A549 (cell line): Measurements from ENCODE around the gene HNRNPAB. TPM values are rescaled to one million over a fixed set of nuclear protein-coding genes. Genes with fewer than 3 reads are reported as not detected.

Experiments
- ATAC-seq, 2 experiments: fragments of 200-7000 bp in 1 of 2; fragments of >200 bp in 1 of 2; cut with Nextera tagmentation in 1 of 2; cut with Tn5 transposase in 1 of 2; 3 replicates each; pipeline versions ENCODE4 v1.8.0 to v1.9.1; 2018 to 2020; ENCODE audit warnings: mild to moderate bottlenecking in 1 of 2, moderate library complexity in 1 of 2
- CTCF ChIA-PET: fragments of 300-600 bp; sonication (Branson Sonifier 250); formaldehyde crosslinking; extraction: SDS; loops from one replicate; lab custom pipeline; 2021; ENCODE audit warnings: antibody characterized with exemption, inconsistent platforms; lab: Yijun Ruan, JAX
- POLR2A ChIA-PET: fragments of 350-600 bp; formaldehyde crosslinking; extraction: SDS; loops from one replicate; lab custom pipeline; 2021; ENCODE audit warnings: antibody characterized with exemption, inconsistent platforms; lab: Yijun Ruan, JAX
- DNase-seq, 2 experiments: peaks; one replicate each; pipeline versions ENCODE4 v3.0.0 to v3.0.0-alpha.2; 2011 to 2016; ENCODE audit warnings: low read depth in 1 of 2, low spot score in 1 of 2
- FAIRE-seq: peaks from 2 replicates; lab custom pipeline; 2011; peaks lifted over from hg19 to GRCh38; lab: Jason Lieb, UNC
- H3K27ac ChIP-seq, 2 experiments: fragments of >200 bp; sonication (Bioruptor Twin); formaldehyde crosslinking; 3 replicates each; pipeline ENCODE4 v1.5.1; 2016 to 2017
- H3K4me1 ChIP-seq: fragments of >200 bp; sonication (Bioruptor Twin); formaldehyde crosslinking; 3 replicates; pipeline ENCODE4 v1.6.1; 2016
- H3K4me2 ChIP-seq: fragments of >200 bp; sonication (Bioruptor Twin); formaldehyde crosslinking; 3 replicates; pipeline ENCODE4 v1.6.1; 2016
- H3K4me3 ChIP-seq: fragments of >200 bp; sonication (Bioruptor Twin); formaldehyde crosslinking; 3 replicates; pipeline ENCODE4 v1.5.1; 2016
- H3K9me3 ChIP-seq: fragments of >200 bp; sonication (Bioruptor Twin); formaldehyde crosslinking; 3 replicates; pipeline ENCODE4 v1.6.1; 2016
- BHLHE40 ChIP-seq: IDR thresholded peaks from 2 replicates; pipeline ENCODE4 v1.6.1; 2012; ENCODE audit warnings: low read depth, low read length, inconsistent platforms
- CBX8 ChIP-seq: fragments of 200-600 bp; sonication (generic); IDR thresholded peaks from 2 replicates; pipeline ENCODE4 v1.6.1; 2016
- CEBPB ChIP-seq, 2 experiments: fragments of >200 bp in 1 of 2; sonication (Bioruptor Twin) in 1 of 2; formaldehyde crosslinking in 1 of 2; IDR thresholded peaks; 2 replicates each; pipeline ENCODE4 v1.6.1; 2012 to 2016
- CHD2 ChIP-seq: fragments of 150-350 bp; IDR thresholded peaks from 2 replicates; pipeline ENCODE4 v1.6.1; 2014; ENCODE audit warnings: low read length; ENCODE audit not compliant: partially characterized antibody
- EHMT2 ChIP-seq: fragments of 200-600 bp; sonication (generic); IDR thresholded peaks from 2 replicates; pipeline ENCODE4 v1.6.1; 2016; ENCODE audit warnings: antibody characterized with exemption, low read depth, mild to moderate bottlenecking, moderate library complexity
- ESRRA ChIP-seq: fragments of 150-350 bp; IDR thresholded peaks from 2 replicates; pipeline ENCODE4 v1.6.1; 2014; ENCODE audit warnings: mild to moderate bottlenecking, low read length, borderline replicate concordance
- HEYL ChIP-seq: fragments of 250-450 bp; sonication (Bioruptor Pico); IDR thresholded peaks from 2 replicates; pipeline ENCODE4 v1.8.0; 2021; ENCODE audit warnings: mild to moderate bottlenecking, moderate library complexity
- HOXB5 ChIP-seq: fragments of 250-450 bp; sonication (Bioruptor Pico); IDR thresholded peaks from 2 replicates; pipeline ENCODE4 v1.5.0; 2020; ENCODE audit warnings: mild to moderate bottlenecking, moderate library complexity
- JUN ChIP-seq, 2 experiments: fragments of >200 bp; sonication (Bioruptor Twin); formaldehyde crosslinking; IDR thresholded peaks; 2 replicates in 1 of 2; 3 replicates in 1 of 2; pipeline ENCODE4 v1.6.1; 2016 to 2017
- JUNB ChIP-seq: fragments of >200 bp; sonication (Bioruptor Twin); formaldehyde crosslinking; IDR thresholded peaks from 2 replicates; pipeline ENCODE4 v1.6.1; 2016
- MAZ ChIP-seq: fragments of 150-350 bp; IDR thresholded peaks from 2 replicates; pipeline ENCODE4 v1.6.1; 2014; ENCODE audit warnings: antibody characterized with exemption, low read depth, low read length, borderline replicate concordance
- NFE2L2 ChIP-seq: fragments of 150-350 bp; conservative IDR thresholded peaks from 2 replicates; pipeline ENCODE4 v1.6.1; 2014; ENCODE audit warnings: low read length
- PHF8 ChIP-seq: fragments of 200-600 bp; sonication (generic); IDR thresholded peaks from 2 replicates; pipeline ENCODE4 v1.6.1; 2016; ENCODE audit warnings: low read depth, mild to moderate bottlenecking, antibody characterized with exemption, moderate library complexity, borderline replicate concordance
- RCOR1 ChIP-seq: fragments of 150-350 bp; IDR thresholded peaks from 2 replicates; pipeline ENCODE4 v1.6.1; 2014; ENCODE audit warnings: antibody characterized with exemption, low read length, low read depth
- RFX5 ChIP-seq: fragments of 450-650 bp; IDR thresholded peaks from 2 replicates; pipeline ENCODE4 v1.7.1; 2014; ENCODE audit warnings: antibody characterized with exemption, mild to moderate bottlenecking, moderate library complexity
- SMC3 ChIP-seq: fragments of >200 bp; sonication (Bioruptor Twin); formaldehyde crosslinking; IDR thresholded peaks from 3 replicates; pipeline ENCODE4 v1.6.1; 2018; ENCODE audit warnings: inconsistent platforms
- WGBS: methylation state at CpG from one replicate; pipeline ENCODE4 v1.1.6; 2017; ENCODE audit errors: missing lambda C conversion rate; 5-methylcytosine and 5-hydroxymethylcytosine counted together
- polyA plus RNA-seq, 4 experiments: library from polyadenylated mRNA; depleted of rRNA in 3 of 4; stranded (reverse); fragments of >200 nt; fragmentation: RNase III in 1 of 4; extraction: RNeasy Plus Mini Kit Qiagen cat#74134 plus additional on column Dnase treatment in 1 of 4; gene quantifications; 2 replicates in 3 of 4; 3 replicates in 1 of 4; pipeline ENCODE4 v1.2.3, GENCODE V29; 2011 to 2017
- TF ChIP-seq, protein P1 (sequence below): IDR thresholded peaks from 2 replicates; pipeline ENCODE4 v1.6.1; 2012; ENCODE audit warnings: low read depth, borderline replicate concordance
- TF ChIP-seq, protein P2 (sequence below): fragments of 250-450 bp; sonication (Bioruptor Pico); IDR thresholded peaks from 2 replicates; pipeline ENCODE4 v1.5.0; 2021; ENCODE audit warnings: mild to moderate bottlenecking, moderate library complexity, borderline replicate concordance
- TF ChIP-seq, protein P3 (sequence below): fragments of >200 bp; sonication (Bioruptor Twin); formaldehyde crosslinking; IDR thresholded peaks from 3 replicates; pipeline ENCODE4 v1.6.1; 2016
- TF ChIP-seq, protein P4 (sequence below): IDR thresholded peaks from 2 replicates; pipeline ENCODE4 v1.6.1; 2012

HNRNPAB gene
- polyA plus RNA-seq, 2 of the 4 experiments (the other 2 are of a cell fraction) = 200 to 352 TPM

DNA sequence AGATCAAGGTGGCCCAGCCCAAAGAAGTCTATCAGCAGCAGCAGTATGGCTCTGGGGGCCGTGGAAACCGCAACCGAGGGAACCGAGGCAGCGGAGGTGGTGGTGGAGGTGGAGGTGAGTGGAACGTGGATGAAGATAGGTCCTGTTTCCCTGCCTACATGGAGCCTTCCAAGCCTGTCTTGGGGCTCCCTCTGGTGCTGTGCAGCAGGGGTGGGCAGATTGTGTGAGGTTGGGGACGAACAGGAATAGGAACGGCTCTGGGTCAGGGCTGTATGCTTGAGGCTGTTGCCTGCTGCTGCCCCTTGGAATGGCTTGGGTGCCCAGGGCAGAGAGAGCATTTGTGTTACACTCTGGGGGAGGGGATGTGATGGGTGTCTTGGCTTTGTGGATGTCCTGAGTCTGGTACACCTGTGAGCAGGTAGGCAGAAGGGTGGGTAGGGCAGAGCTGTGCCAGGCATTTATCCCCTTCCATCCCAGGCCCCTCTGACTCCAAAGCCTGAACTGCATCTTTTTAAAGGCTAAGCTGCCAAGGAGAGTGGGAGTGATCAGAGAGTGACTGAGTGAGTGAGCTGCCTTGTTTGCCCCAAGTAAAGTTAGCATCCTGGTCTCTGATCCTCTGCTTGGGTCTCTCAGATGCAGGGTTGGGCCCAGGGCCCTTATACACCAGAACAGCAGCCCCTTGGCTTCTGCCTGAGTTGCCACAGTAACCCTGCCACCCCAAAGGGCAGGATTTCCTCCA, 5.2 kb downstream of the HNRNPAB start:
- ChIA-PET POLR2A (no interaction called here), CTCF (interaction anchor here (2.0 kb wide), 1 partner anchor 134 kb away, joined by 5 read pairs; no protein-coding TSS in a partner anchor)
- TF ChIP-seq JUNB (no peak), NFE2L2 (no peak), HEYL (CRISPR knock-in tag) (no peak), ESRRA (no peak), RFX5 (no peak), BHLHE40 (no peak), RCOR1 (no peak), PHF8 (no peak), EHMT2 (no peak), CEBPB (IDR thresholded peaks at IDR 0.05) (no peak), CHD2 (no peak), SMC3 (no peak), MAZ (no peak)
- TF ChIP-seq, protein P1, sequence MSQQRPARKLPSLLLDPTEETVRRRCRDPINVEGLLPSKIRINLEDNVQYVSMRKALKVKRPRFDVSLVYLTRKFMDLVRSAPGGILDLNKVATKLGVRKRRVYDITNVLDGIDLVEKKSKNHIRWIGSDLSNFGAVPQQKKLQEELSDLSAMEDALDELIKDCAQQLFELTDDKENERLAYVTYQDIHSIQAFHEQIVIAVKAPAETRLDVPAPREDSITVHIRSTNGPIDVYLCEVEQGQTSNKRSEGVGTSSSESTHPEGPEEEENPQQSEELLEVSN = no peak
- TF ChIP-seq, protein P2, sequence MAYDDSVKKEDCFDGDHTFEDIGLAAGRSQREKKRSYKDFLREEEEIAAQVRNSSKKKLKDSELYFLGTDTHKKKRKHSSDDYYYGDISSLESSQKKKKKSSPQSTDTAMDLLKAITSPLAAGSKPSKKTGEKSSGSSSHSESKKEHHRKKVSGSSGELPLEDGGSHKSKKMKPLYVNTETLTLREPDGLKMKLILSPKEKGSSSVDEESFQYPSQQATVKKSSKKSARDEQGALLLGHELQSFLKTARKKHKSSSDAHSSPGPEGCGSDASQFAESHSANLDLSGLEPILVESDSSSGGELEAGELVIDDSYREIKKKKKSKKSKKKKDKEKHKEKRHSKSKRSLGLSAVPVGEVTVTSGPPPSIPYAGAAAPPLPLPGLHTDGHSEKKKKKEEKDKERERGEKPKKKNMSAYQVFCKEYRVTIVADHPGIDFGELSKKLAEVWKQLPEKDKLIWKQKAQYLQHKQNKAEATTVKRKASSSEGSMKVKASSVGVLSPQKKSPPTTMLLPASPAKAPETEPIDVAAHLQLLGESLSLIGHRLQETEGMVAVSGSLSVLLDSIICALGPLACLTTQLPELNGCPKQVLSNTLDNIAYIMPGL (CRISPR knock-in tag) = no peak
- no peak overlapping the region for H3K27ac ChIP-seq
- peaks cover 30% of the 10 kb centered on the region for H3K4me1 ChIP-seq
- no peak for DNase-seq
- H3K9me3 ChIP-seq = no peaks in the 10 kb centered on the region
- no peak overlapping the region for H3K4me2 ChIP-seq
- ATAC-seq = no peak
- FAIRE-seq = no peak
- H3K4me3 ChIP-seq = no peak overlapping the region
- 92% methylated on average over 8 of the region's 8 CpGs for WGBS

DNA sequence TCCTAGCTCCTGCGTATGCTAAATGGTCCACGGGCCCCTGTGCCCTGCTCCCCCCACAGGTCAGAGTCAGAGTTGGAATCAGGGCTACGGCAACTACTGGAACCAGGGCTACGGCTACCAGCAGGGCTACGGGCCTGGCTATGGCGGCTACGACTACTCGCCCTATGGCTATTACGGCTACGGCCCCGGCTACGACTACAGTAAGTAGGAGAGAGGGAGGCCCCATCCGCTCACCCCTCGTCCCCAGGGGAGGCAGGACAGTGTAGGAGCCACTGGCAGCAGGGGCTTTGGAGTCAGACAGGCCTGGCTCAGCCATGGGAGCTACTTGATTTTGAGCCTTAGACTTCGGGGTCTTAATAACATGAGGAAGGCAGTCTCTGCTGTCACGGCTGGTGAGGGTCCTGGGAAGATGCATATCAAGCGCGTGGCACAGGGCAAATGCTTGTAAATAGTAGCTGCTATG, 5.8 kb downstream of the HNRNPAB start:
- Histone ChIP-seq H3K4me1 (peaks cover 30% of the 10 kb centered on the region), H3K27ac (no peak overlapping the region), H3K4me2 (no peak overlapping the region), H3K4me3 (no peak overlapping the region), H3K9me3 (no peaks in the 10 kb centered on the region)
- ChIA-PET CTCF (interaction anchor here (2.0 kb wide), 1 partner anchor 135 kb away, joined by 5 read pairs; no protein-coding TSS in a partner anchor), POLR2A (no interaction called here)
- FAIRE-seq (no peak), DNase-seq (no peak), ATAC-seq (no peak)
- WGBS = 95% methylated on average over 14 of the region's 18 CpGs
- no peak for TF ChIP-seq CHD2
- no peak; a peak in 1 of 5 replicates for TF ChIP-seq JUN (IDR thresholded peaks at IDR 0.05)
- TF ChIP-seq CBX8 = no peak
- TF ChIP-seq, protein P3, sequence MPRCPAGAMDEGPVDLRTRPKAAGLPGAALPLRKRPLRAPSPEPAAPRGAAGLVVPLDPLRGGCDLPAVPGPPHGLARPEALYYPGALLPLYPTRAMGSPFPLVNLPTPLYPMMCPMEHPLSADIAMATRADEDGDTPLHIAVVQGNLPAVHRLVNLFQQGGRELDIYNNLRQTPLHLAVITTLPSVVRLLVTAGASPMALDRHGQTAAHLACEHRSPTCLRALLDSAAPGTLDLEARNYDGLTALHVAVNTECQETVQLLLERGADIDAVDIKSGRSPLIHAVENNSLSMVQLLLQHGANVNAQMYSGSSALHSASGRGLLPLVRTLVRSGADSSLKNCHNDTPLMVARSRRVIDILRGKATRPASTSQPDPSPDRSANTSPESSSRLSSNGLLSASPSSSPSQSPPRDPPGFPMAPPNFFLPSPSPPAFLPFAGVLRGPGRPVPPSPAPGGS = no peak
- no peak for TF ChIP-seq HOXB5 (CRISPR knock-in tag)
- TF ChIP-seq, protein P4, sequence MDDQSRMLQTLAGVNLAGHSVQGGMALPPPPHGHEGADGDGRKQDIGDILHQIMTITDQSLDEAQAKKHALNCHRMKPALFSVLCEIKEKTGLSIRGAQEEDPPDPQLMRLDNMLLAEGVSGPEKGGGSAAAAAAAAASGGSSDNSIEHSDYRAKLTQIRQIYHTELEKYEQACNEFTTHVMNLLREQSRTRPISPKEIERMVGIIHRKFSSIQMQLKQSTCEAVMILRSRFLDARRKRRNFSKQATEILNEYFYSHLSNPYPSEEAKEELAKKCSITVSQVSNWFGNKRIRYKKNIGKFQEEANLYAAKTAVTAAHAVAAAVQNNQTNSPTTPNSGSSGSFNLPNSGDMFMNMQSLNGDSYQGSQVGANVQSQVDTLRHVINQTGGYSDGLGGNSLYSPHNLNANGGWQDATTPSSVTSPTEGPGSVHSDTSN = peak; percentile 52; the same call in 1 of the 2 replicates
- TF ChIP-seq RFX5 = no peak
- TF ChIP-seq, all 56 proteins: peak for 1
